Measurements from ENCODE around the gene FAM222B.
A peak's percentile ranks its signal among the peaks of the same experiment; 100 is the strongest.

- TF ChIP-seq EZH2phosphoT487 (IDR thresholded peaks at IDR 0.05; ENCODE audit: borderline replicate concordance, low read depth, low read length) (no peak), CTCF (conservative IDR thresholded peaks at IDR 0.05; ENCODE audit: low read length) (peak; percentile 31; the same call in 1 of the 2 replicates)
Measured at GRCh38 chr17:28712032-28712704, 130.4 kb downstream of the FAM222B start.
